ENCODE results near the gene PCNX2.

Gene PCNX2

GRCh38 chr1:233189526-233189925, 106.0 kb downstream of the PCNX2 start:
- Histone ChIP-seq H3K9me3 (ENCODE audit: severe bottlenecking) (no peaks in the 10 kb centered on the region), H3K4me3 (ENCODE audit: severe bottlenecking) (no peak overlapping the region), H3K4me1 (ENCODE audit: insufficient read depth, poor library complexity, severe bottlenecking) (no peaks in the 10 kb centered on the region), H3K27me3 (ENCODE audit: insufficient read depth, poor library complexity, severe bottlenecking) (no peaks in the 10 kb centered on the region), H3K27ac (ENCODE audit: poor library complexity, severe bottlenecking) (no peak overlapping the region), H3K36me3 (ENCODE audit: low read depth) (peaks cover 5% of the 10 kb centered on the region; the same call in 1 of the 2 replicates)
- no peak for DNase-seq (ENCODE audit: low spot score)
- TF ChIP-seq CTCF (IDR thresholded peaks at IDR 0.05; ENCODE audit: poor library complexity, severe bottlenecking): no peak
- ATAC-seq (ENCODE audit: low read depth): no peak

- no peak overlapping the region for H3K4me3 ChIP-seq (ENCODE audit: severe bottlenecking)
- ATAC-seq (ENCODE audit: low read depth): no peak
- no peaks in the 10 kb centered on the region for H3K36me3 ChIP-seq (ENCODE audit: low read depth)
- H3K27ac ChIP-seq (ENCODE audit: poor library complexity, severe bottlenecking): no peak overlapping the region
- no peaks in the 10 kb centered on the region for H3K4me1 ChIP-seq (ENCODE audit: insufficient read depth, poor library complexity, severe bottlenecking)
- no peak for TF ChIP-seq CTCF (IDR thresholded peaks at IDR 0.05; ENCODE audit: poor library complexity, severe bottlenecking)
- no peaks in the 10 kb centered on the region for H3K9me3 ChIP-seq (ENCODE audit: severe bottlenecking)
- no peaks in the 10 kb centered on the region for H3K27me3 ChIP-seq (ENCODE audit: insufficient read depth, poor library complexity, severe bottlenecking)
- no peak for DNase-seq (ENCODE audit: low spot score)
These were observed 107.5 kb downstream of the PCNX2 start for GRCh38 chr1:233188061-233188460.

DNA sequence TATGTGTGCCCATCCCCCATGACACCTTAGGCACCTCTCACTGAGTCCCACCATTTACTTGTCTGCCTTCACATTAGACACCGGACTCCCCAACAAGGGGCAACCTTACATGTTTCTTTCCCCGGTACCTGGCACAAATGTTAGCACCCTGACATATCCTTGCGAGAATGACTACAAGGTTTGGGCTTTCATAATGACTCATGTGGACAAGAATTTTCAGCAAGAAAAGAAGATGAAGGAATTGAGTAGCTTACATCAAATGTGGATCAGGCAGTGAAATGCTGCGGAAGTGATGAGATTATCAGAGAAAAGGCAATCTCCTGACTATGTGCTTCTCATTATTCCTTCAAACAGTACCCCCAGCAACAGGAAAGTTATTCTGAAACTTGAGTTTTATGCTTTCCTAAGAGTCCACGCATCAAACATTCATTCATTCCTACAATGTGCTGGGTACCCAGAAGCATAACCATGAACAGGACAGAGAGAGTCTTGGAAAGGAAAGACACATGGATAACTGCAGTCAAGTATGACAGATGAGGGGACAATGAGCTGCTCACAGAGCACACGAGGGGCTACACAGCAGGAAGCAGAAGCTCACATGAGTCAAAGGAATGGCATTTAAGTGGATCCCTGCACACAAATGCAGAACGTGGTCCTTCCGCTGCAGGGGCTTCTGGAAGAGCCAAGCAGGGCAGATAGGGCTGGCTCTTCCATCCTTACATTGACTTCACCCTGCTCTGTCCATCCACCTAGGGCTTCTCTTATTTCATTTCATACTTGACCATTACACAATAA, 112.1 kb downstream of the PCNX2 start:
- Histone ChIP-seq H3K4me3 (ENCODE audit: severe bottlenecking) (no peak overlapping the region), H3K36me3 (ENCODE audit: low read depth) (peaks cover 18% of the 10 kb centered on the region), H3K27ac (ENCODE audit: poor library complexity, severe bottlenecking) (no peak overlapping the region), H3K9me3 (ENCODE audit: severe bottlenecking) (no peaks in the 10 kb centered on the region), H3K4me1 (ENCODE audit: insufficient read depth, poor library complexity, severe bottlenecking) (peaks cover 8% of the 10 kb centered on the region), H3K27me3 (ENCODE audit: insufficient read depth, poor library complexity, severe bottlenecking) (no peaks in the 10 kb centered on the region)
- no peak for TF ChIP-seq CTCF (IDR thresholded peaks at IDR 0.05; ENCODE audit: poor library complexity, severe bottlenecking)
- ATAC-seq (ENCODE audit: low read depth) (no peak), DNase-seq (ENCODE audit: low spot score) (no peak)

DNA sequence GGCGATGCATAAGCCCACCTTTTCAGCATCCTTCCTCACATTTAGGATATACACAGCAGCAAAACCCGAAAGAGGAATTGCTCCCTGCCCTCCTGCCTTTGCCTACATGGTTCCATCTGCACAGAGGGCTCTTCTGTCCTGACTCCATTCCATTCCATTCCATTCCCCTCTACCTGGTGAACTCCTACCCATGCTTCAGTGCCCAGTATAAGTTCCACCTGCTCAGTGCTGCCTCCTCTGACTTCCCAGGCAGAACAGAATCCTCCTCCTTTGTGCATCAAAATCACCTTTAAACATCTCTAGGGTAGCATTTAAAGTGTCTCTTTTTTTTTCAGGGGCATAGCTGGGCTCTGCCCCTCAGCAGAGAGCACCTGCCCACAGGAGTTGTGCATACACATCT, 112.9 kb downstream of the PCNX2 start:
- TF ChIP-seq CTCF (IDR thresholded peaks at IDR 0.05; ENCODE audit: poor library complexity, severe bottlenecking): no peak
- no peak for DNase-seq (ENCODE audit: low spot score)

More for the DNA sequence above, 112.9 kb downstream of the PCNX2 start:
- no peak for ATAC-seq (ENCODE audit: low read depth)
- H3K27me3 ChIP-seq (ENCODE audit: insufficient read depth, poor library complexity, severe bottlenecking): no peaks in the 10 kb centered on the region
- H3K27ac ChIP-seq (ENCODE audit: poor library complexity, severe bottlenecking): no peak overlapping the region
- peaks cover 2% of the 10 kb centered on the region for H3K9me3 ChIP-seq (ENCODE audit: severe bottlenecking)
- H3K4me1 ChIP-seq (ENCODE audit: insufficient read depth, poor library complexity, severe bottlenecking): peaks cover 8% of the 10 kb centered on the region
- H3K4me3 ChIP-seq (ENCODE audit: severe bottlenecking): no peak overlapping the region
- H3K36me3 ChIP-seq (ENCODE audit: low read depth): peaks cover 27% of the 10 kb centered on the region

Data from RWPE2 (cell line).